Progenitor cell of endocrine pancreas (in vitro differentiated cells): ENCODE data around the gene GABRR1. TPM values are rescaled to one million over a fixed set of nuclear protein-coding genes. Genes with fewer than 3 reads are reported as not detected.

Experiments
- DNase-seq: peaks from one replicate; pipeline ENCODE4 v3.0.0; 2021; ENCODE audit warnings: low spot score; ENCODE audit not compliant: unreplicated experiment
- H3K27ac Mint-ChIP-seq: 2 replicates; pipeline ENCODE4 v1.8.0; 2021; ENCODE audit warnings: mild to moderate bottlenecking, moderate library complexity, mixed read lengths
- H3K27me3 Mint-ChIP-seq: 2 replicates; pipeline ENCODE4 v1.8.0; 2021; ENCODE audit warnings: mixed read lengths
- H3K36me3 Mint-ChIP-seq: 2 replicates; pipeline ENCODE4 v1.8.0; 2022; ENCODE audit warnings: mixed read lengths; ENCODE audit not compliant: insufficient read depth
- H3K4me1 Mint-ChIP-seq: 2 replicates; pipeline ENCODE4 v1.8.0; 2021; ENCODE audit warnings: low read depth, mixed read lengths
- H3K4me3 Mint-ChIP-seq: 2 replicates; pipeline ENCODE4 v1.8.0; 2021; ENCODE audit warnings: low read depth, mild to moderate bottlenecking, moderate library complexity, mixed read lengths
- H3K9me3 Mint-ChIP-seq: 2 replicates; pipeline ENCODE4 v1.8.0; 2021; ENCODE audit warnings: low read depth, mixed read lengths
- CTCF ChIP-seq: fragments of 200-600 bp; sonication (generic); IDR thresholded peaks from one replicate; pipeline ENCODE4 v1.5.0; 2021; ENCODE audit warnings: antibody characterized with exemption, mild to moderate bottlenecking; ENCODE audit not compliant: unreplicated experiment
- total RNA-seq: library from RNA; stranded (reverse); gene quantifications from 2 replicates; pipeline ENCODE4 v1.2.1, GENCODE V29; 2021

GABRR1 gene
- total RNA-seq, 1 donor from 2014 or later: not detected

- Mint-ChIP-seq H3K9me3 (peaks cover 11% of the 10 kb centered on the region), H3K27me3 (peaks cover 3% of the 10 kb centered on the region), H3K4me1 (no peaks in the 10 kb centered on the region), H3K27ac (no peak overlapping the region), H3K36me3 (peaks cover 6% of the 10 kb centered on the region), H3K4me3 (no peak overlapping the region)
- no peak for TF ChIP-seq CTCF
- no peak for DNase-seq
Observed at GRCh38 chr6:89198235-89198634, 18.9 kb downstream of the GABRR1 start.

- H3K4me3 Mint-ChIP-seq: no peak overlapping the region
- no peak overlapping the region for H3K27ac Mint-ChIP-seq
- no peak for DNase-seq
- TF ChIP-seq CTCF: no peak
- H3K36me3 Mint-ChIP-seq: peaks cover 6% of the 10 kb centered on the region
- H3K9me3 Mint-ChIP-seq: peaks cover 11% of the 10 kb centered on the region
- peaks cover 3% of the 10 kb centered on the region for H3K27me3 Mint-ChIP-seq
- H3K4me1 Mint-ChIP-seq: no peaks in the 10 kb centered on the region
Observed at GRCh38 chr6:89197141-89197540, 20.0 kb downstream of the GABRR1 start.

GRCh38 chr6:89194559-89194958, 22.6 kb downstream of the GABRR1 start:
- H3K27ac Mint-ChIP-seq: no peak overlapping the region
- peaks cover 6% of the 10 kb centered on the region for H3K36me3 Mint-ChIP-seq
- H3K4me1 Mint-ChIP-seq: peaks cover 3% of the 10 kb centered on the region
- H3K27me3 Mint-ChIP-seq: peaks cover 3% of the 10 kb centered on the region
- no peak for TF ChIP-seq CTCF
- H3K9me3 Mint-ChIP-seq: peaks cover 11% of the 10 kb centered on the region
- H3K4me3 Mint-ChIP-seq: no peak overlapping the region
- DNase-seq: no peak

DNA sequence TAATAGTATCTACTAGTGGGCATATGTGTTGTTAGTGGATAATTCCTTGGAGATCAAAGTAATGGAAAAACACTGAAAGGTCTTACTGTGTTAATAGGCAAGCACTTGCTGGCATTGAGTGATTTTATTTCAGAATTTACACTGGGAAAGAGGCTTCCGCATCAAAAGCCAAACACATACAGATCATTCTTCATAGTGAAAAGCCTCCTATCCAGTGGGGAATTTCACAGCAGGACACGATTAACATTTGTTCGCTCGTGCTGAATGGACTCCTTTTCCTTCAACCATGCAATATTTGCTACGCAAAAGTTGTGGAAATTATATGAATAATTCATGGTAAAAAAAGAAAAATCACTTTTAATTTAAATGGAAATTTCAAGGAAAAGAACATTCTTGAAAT, 26.4 kb downstream of the GABRR1 start:
- Mint-ChIP-seq H3K4me1 (peaks cover 3% of the 10 kb centered on the region), H3K4me3 (no peak overlapping the region), H3K9me3 (peaks cover 10% of the 10 kb centered on the region), H3K36me3 (peaks cover 6% of the 10 kb centered on the region), H3K27ac (no peak overlapping the region), H3K27me3 (no peaks in the 10 kb centered on the region)
- no peak for DNase-seq
- TF ChIP-seq CTCF: no peak

GRCh38 chr6:89187504-89187903, 29.7 kb downstream of the GABRR1 start:
- no peak for DNase-seq
- TF ChIP-seq CTCF: no peak
- no peak overlapping the region for H3K4me3 Mint-ChIP-seq
- H3K4me1 Mint-ChIP-seq: peaks cover 3% of the 10 kb centered on the region
- H3K27me3 Mint-ChIP-seq: no peaks in the 10 kb centered on the region
- H3K9me3 Mint-ChIP-seq: no peaks in the 10 kb centered on the region
- no peaks in the 10 kb centered on the region for H3K36me3 Mint-ChIP-seq
- no peak overlapping the region for H3K27ac Mint-ChIP-seq
